GM18858 (cell line): ENCODE data around the gene FITM2.
"Not testable (repeated sequence)": the region's sequence is repeated elsewhere in the genome, so short reads cannot be mapped to it uniquely, and the experiment has no call there.

Experiments
- ATAC-seq: cut with Tn5 transposase; IDR thresholded peaks from one replicate; pipeline ENCODE4 v1.9.1; 2021; ENCODE audit not compliant: unreplicated experiment

The FITM2 gene

GRCh38 chr20:44310664-44311639 lies at the start of gene FITM2:
Gene FITM2 (minus strand): TSS chr20:44311202. CDS start chr20:44311148, 54 bp downstream.
- peak; percentile 81 for ATAC-seq

- no peak for ATAC-seq
Measured at GRCh38 chr20:44360221-44360620, 49.2 kb upstream of the FITM2 start.

- ATAC-seq = no peak
Measured at GRCh38 chr20:44358776-44359175, 47.8 kb upstream of the FITM2 start.

- no peak for ATAC-seq
Measured at GRCh38 chr20:44357555-44358125, 46.6 kb upstream of the FITM2 start.

GRCh38 chr20:44357020-44357419 lies 46.0 kb upstream of the FITM2 start:
- no peak for ATAC-seq

GRCh38 chr20:44356353-44356723 lies 45.3 kb upstream of the FITM2 start:
- ATAC-seq = no peak

GRCh38 chr20:44355498-44356352 lies 44.7 kb upstream of the FITM2 start, which contains the start of gene HNF4A:
Gene HNF4A (plus strand): TSS chr20:44355699. CDS start chr20:44355805, 106 bp downstream.
- no peak for ATAC-seq

GRCh38 chr20:44354979-44355497 lies 44.0 kb upstream of the FITM2 start:
- ATAC-seq = no peak

- ATAC-seq = no peak
Measured at GRCh38 chr20:44350567-44350966, 39.6 kb upstream of the FITM2 start.

GRCh38 chr20:44349349-44349748 lies 38.3 kb upstream of the FITM2 start:
- no peak for ATAC-seq

GRCh38 chr20:44348168-44348659 lies 37.2 kb upstream of the FITM2 start:
- ATAC-seq = no peak

GRCh38 chr20:44345941-44346340 lies 34.9 kb upstream of the FITM2 start:
- ATAC-seq = not testable (repeated sequence)

- ATAC-seq = no peak
Measured at GRCh38 chr20:44345147-44345546, 34.1 kb upstream of the FITM2 start.

GRCh38 chr20:44344723-44345122 lies 33.7 kb upstream of the FITM2 start:
- no peak for ATAC-seq

GRCh38 chr20:44343162-44343675 lies 32.2 kb upstream of the FITM2 start:
- ATAC-seq = no peak

- no peak for ATAC-seq
Measured at GRCh38 chr20:44342248-44342647, 31.2 kb upstream of the FITM2 start.

GRCh38 chr20:44336725-44337380 lies 25.9 kb upstream of the FITM2 start, which contains the start of gene R3HDML:
Gene R3HDML (plus strand): TSS chr20:44337043. CDS start chr20:44337158, 115 bp downstream.
- ATAC-seq = no peak

GRCh38 chr20:44336086-44336485 lies 25.1 kb upstream of the FITM2 start:
- ATAC-seq = no peak

- ATAC-seq = no peak
Measured at GRCh38 chr20:44335675-44336074, 24.7 kb upstream of the FITM2 start.

GRCh38 chr20:44334709-44335108 lies 23.7 kb upstream of the FITM2 start:
- no peak for ATAC-seq
